Prostate gland (tissue), 2 donors: ENCODE measurements around the gene LYPLAL1.

Experiments
- POLR2A ChIP-seq: fragments of 450-650 bp; IDR thresholded peaks from one replicate; pipeline ENCODE4 v1.6.1; 2016; ENCODE audit warnings: antibody characterized with exemption, mild to moderate bottlenecking
- POLR2AphosphoS5 ChIP-seq: sonication (generic); formaldehyde crosslinking; IDR thresholded peaks from one replicate; pipeline ENCODE4 v1.6.1; 2017; ENCODE audit warnings: antibody characterized with exemption
- TF ChIP-seq, protein P1 (sequence below), 4 experiments: fragments of 200-600 bp in 2 of 4; fragments of 450-650 bp in 2 of 4; sonication (generic) in 2 of 4; IDR thresholded peaks; 1 replicate in 3 of 4; 2 replicates in 1 of 4; pipeline ENCODE4 v1.5.1; 2016 to 2019; ENCODE audit warnings: antibody characterized with exemption in 4 of 4, mild to moderate bottlenecking in 2 of 4, moderate library complexity in 2 of 4

DNA sequence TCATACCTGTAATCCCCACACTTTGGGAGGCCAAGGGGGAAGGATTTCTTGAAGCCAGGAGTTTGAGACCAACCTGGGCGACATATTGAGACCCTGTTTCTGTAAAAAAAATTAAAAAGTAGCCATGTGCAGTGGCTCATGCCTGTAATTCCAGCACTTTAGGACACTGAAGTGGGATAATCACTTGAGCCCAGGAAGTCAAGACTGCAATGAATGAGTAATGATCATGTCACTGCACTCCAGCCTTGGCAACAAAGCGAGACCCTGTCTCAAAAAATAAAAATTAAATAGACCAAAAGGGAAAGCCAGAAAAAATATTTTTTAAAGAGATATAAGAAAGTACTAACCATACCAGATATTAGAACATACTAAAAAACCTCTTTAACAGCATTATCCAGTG lies 44.7 kb upstream of the LYPLAL1 start:
- TF ChIP-seq POLR2A (no peak), POLR2AphosphoS5 (no peak)
- TF ChIP-seq, protein P1, sequence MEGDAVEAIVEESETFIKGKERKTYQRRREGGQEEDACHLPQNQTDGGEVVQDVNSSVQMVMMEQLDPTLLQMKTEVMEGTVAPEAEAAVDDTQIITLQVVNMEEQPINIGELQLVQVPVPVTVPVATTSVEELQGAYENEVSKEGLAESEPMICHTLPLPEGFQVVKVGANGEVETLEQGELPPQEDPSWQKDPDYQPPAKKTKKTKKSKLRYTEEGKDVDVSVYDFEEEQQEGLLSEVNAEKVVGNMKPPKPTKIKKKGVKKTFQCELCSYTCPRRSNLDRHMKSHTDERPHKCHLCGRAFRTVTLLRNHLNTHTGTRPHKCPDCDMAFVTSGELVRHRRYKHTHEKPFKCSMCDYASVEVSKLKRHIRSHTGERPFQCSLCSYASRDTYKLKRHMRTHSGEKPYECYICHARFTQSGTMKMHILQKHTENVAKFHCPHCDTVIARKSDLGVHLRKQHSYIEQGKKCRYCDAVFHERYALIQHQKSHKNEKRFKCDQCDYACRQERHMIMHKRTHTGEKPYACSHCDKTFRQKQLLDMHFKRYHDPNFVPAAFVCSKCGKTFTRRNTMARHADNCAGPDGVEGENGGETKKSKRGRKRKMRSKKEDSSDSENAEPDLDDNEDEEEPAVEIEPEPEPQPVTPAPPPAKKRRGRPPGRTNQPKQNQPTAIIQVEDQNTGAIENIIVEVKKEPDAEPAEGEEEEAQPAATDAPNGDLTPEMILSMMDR (IDR thresholded peaks at IDR 0.05): no peak
